ENCODE measurements around the gene IVD.

Gene IVD

DNA sequence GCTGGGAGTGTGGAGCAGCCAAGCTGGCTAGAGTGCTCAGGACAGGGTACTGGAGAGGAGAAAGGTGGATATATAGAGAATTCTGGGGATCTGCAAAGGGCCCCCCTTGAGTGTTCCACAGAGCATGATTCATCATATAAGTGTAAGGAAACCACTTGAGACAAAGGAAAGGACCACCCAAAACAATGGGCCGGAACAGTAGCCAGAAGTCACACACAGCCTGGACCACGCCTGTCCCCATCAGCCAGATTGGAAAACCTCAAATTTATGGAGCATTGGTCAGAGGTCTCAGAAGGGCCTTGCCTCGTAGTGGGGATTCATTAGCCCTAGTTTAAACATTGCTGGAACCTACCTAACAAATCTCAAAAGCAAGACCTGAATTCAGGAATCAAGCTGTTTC lies 28.0 kb upstream of the IVD start:
- DNase-seq (ENCODE audit: low spot score), result no peak

DNA sequence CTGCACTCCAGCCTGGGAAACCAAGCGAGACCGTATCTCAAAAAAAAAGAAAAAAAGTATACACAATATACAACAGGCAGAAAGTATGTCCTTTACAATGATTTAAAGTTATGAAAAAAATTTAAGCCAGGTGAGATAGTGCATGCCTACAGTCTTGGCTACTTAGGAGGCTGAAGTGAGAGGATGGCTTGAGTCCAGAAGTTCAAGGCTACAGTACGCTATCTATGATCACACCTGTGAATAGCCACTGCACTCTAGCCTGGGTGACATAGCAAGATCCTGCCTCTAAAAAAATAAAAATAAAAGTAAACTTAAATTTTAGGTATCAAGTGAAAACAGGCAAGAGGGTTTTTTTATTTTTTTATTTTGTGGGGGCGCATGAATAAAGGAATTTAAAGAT lies 26.2 kb upstream of the IVD start:
- no peak for DNase-seq (ENCODE audit: low spot score)

DNA sequence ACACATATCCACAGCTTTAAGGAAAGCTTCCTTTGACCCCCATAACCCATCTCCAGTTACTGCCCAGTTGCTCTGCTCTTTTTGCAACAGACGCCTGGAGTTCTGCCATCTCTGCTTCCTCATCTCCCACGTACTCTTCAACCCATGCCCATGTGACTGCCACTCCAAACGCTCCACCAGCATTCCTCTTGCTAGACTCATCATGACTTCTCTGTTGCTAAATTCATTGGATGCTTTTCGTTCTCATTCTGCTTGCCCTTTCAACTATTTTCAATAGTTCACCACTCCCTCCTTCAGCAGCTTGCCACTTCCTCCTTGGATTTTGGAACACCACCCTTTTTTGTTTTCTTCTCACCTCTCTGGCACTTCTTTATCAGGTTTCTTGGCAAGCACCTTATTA lies 25.7 kb upstream of the IVD start:
- DNase-seq (ENCODE audit: low spot score), result no peak

DNA sequence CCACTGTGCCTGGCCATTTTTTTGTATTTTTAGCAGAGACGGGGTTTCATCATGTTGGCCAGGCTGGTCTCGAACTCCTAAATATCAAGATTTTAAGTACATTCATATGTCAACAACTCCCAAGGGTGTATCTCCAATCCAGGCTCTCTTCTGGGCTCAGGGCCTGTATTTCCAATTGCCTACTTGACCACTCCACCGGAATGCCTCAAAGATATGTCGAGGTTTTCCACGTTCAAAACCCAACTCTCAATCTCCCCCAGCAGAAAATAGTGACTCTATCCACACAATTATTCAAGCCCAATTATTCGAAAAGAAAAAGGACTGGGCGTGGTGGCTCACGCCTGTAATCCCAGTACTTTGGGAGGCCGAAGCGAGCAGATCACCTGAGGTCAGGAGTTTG lies 25.0 kb upstream of the IVD start:
- DNase-seq (ENCODE audit: low spot score), result no peak

DNA sequence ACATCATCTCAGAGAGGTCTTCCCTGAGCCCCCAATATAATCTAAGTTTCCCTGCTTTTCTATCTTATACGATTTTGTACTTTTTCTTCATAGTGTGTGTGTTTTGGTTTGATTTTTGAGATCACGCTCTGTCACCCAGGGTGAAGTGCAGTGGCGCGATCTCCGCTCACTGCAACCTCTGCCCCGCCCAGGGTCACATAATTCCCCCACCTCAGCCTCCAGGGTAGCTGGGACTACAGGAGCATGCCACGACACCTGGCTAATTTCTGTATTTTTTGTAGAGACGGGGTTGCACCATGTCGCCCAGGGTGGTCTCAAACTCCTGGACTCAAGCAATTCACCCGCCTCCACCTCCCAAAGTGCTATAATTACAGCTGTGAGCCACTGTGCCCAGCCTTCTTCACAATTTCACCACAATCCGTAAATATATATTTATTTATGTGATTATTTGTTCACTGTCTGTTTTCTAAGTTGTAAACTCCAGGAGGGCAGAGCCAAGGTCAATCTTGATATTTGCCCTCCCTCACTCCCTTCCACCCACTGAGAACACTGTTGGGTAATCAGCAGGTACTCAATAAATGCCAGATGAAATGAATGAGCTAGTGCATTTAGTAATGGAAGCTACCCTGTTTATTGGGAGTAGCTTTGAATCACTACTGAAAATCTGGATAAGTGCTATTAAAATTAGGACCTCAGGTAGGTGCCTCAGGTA lies 23.6 kb upstream of the IVD start:
- no peak for DNase-seq (ENCODE audit: low spot score)

DNA sequence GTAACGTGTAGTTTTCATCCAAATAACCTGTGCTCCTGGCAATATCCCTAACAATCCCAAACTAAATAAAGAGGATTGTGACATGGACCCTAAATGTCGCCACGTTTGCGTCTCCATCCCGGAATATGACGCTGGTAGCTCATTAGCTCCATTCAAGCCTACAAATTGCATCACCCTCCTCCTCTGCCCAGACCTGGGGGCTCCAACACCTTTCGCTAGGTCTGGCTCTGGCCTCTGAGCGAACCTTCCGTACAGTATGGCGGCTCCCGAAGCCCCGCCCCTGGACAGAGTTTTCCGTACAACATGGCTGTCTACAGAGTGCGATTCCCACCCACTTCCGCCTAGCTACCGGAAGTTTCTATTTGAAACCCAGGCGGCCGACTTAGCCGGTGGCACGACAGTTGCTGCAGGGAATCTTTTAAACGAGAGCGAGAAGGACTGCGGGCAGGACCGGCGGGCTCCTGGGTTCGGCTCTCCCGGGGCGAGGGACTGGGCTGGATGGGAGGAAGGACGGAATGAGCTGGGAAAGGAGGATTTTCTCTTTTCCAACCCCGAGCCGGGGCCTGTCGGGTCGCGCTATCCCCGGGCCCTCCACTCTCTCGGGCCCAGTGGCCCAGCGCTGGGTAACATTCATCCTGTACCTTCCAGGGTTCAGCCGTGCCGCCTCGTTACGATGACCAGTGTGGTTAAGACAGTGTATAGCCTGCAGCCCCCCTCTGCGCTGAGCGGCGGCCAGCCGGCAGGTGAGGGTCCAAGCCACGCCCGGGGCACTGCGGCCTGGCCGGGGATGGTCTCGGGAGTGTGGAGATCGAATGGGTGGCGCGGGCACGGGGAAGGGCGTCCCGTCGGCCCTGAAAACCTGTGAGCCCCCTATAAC lies 22.8 kb upstream of the IVD start, which contains the start of gene KNSTRN:
KNSTRN (plus strand) TSS at position 142 of the 877 bp plus-strand sequence; CDS start at position 257, 115 bp downstream.
- peak; percentile 76 for DNase-seq (ENCODE audit: low spot score)

DNA sequence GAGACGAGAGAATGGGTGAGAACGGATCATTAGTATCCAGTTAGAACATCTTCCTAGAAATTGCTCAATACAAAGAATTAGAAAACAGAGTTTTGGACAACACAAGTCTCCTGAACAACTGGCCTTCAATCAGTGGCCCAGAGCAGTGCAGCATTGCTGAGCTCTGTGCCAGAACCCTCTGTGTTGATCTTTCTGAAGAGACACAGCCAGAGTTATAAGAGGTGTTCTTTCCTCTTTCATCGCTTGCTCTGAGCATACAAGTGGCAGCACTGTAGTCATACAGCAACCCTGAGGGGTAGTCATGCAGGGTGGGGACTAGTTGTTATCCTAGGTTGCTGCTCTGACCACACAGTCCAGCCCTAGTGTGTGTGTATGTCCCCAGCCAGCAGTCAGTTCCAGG lies 19.1 kb upstream of the IVD start:
- DNase-seq (ENCODE audit: low spot score), result no peak

DNA sequence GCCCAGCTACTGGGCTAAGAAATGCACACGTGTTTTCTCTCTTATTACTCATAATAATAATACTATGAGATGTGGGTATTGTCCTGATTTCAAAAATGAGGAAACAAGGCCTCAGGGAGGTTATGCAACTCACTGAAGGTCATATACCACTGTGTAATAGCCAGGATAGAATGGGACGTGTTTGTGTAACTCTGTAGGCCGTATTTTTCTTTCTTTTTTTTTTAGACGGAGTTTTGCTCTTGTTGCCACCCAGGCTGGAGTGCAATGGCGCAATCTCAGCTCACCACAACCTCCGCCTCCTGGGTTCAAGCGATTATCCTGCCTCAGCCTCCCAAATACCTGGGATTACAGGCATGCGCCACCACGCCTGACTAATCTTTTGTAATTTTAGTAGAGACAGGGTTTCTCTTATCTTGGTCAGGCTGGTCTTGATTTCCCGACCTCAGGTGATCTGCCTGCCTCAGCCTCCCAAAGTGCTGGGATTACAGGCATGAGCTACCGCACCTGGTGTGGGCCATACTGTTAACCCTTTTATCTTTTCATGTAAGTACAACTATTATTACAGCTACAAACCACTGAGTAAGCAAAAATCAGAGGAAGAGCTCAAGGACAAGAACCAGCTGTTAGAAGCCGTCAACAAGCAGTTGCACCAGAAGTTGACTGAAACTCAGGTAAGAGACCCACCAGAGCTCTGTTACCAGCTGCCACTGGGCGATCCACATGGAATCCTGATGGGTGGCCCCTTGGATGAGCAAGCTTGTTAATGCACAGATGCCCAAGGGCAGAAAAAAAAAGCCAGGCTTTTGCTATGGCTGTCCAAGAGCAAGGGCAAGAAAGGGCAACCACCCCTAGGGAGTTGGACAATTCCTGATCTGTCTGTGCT lies 16.4 kb upstream of the IVD start:
- DNase-seq (ENCODE audit: low spot score), result peak; percentile 42

DNA sequence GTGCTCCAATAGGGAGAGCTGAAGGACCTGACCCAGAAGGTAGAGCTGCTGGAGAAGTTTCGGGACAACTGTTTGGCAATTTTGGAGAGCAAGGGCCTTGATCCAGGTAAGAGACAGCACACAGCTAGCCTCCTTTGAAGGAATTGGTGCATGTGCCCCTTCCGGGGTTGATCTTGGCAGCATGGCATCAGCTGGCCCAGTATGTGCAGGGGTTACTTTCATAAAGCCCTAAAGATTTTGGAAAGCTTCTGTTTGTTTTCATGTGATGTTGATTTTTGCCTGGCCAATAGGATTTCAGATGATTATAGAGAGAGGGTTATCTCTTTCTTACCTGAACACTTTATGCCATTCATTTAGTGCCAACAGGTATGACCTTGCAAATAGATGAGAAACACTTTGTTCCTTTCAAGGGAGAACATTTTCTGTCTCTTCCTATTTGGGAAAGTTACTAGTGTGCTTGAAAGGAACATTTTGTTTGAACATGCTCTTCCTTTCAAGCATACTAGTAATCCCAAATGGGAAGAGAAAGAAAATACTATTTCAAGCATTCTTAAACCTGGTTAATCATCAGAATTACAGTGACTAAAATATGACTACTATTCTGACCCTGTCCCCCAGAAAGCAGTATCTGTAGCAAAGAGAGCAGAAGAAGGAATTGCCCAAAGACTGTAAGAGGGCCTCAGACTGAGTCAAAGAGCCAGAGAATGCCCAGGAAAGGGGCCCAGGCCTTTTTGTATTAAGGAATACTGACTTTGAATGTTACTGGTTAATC lies 15.6 kb upstream of the IVD start:
- DNase-seq (ENCODE audit: low spot score), result no peak

DNA sequence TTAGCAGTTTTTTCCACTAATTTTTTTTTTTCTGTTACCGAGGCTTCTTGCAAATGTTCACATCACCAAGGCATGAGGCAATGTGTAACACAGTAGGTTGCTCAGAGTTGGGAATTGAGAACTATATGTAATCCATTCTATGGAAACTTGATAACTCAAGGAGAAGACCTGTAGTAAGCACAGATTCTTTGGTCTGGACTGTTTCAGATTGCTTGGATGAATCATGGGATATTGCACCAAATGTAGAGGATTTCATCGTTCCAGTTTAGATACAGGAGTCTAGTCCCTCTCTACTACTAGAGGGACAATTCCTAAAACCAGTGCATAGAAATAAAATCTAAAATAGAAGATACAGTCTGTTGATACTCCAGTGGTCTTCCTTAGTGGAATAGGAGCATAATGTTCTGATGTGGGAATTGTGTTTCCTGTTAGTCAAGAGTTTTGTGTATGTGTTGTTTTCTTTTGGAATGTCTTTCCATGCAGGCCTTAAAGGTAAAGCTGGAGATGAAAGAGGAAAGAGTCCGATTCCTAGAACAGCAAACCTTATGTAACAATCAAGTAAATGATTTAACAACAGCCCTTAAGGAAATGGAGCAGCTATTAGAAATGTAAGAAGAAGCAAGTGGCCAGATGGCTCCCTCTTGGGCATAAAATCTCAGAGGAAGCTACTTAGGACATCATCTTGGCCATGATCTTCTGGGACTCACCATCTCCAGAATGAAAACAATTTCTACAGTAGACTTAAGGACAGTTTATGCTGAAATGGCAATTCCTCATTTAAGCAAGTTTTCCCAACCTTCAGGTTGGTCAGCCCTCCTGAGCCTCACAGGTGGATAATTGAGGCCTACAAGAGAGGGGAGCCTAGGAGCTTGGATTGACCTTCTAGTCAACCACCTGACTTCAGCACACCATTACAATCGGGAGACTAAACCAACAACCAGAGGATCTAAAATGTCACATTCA lies 12.3 kb upstream of the IVD start:
- DNase-seq (ENCODE audit: low spot score), result no peak

DNA sequence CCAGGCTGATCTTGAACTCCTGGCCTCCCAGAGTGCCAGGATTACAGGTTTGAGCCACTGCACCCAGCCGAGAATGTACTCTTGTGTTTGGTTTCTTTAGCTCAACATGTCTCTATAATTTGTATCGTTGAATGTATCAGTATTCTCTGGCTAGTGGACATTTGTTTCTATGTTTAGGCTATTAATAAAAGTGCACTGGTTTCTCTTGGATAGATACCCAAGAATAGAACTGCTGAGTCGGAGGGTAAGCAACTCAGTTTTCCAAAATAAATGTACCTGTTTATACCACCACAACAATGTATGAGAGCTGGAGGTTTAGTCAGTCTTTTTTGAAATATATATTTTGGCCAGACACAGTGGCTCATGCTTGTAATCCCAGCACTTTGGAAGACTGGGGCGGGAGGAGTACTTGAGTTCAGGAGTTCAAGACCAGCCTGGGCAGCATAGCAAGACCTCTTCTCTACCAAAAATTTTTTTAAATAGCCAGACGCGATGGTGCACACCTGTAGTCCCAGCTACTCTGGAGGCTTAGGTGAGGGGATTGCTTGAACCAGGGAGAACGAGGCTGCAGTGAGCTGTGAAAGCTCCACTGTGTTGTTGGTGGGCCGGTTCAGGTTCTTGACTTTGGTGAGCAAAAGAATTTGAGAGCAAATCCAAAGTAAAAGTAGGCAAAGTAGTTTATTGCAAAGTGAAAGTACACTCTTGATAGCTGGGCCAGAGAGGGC lies 7.7 kb upstream of the IVD start:
- DNase-seq (ENCODE audit: low spot score), result no peak

DNA sequence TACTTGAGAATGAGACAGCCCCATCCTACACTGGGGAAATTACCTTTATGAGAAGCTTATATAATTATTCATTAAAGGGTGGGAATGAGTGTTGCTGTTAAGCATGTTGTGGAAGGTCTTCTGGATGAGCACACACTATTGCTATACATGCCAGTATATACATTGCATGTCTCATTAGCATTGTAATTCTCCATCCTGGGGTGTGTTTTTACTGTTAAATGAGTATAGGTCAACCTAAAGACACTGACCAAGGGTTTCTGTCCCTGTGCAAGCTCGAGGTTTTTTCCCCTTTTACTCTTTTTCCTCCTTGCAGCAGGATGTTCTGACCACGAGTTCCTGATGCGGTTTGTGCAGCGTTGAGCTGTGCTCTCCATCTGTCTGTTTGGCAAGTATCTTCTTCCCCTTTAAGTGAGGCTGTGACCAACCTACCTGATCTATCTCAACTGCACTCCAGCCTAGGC lies 7.2 kb upstream of the IVD start:
- no peak for DNase-seq (ENCODE audit: low spot score)

DNA sequence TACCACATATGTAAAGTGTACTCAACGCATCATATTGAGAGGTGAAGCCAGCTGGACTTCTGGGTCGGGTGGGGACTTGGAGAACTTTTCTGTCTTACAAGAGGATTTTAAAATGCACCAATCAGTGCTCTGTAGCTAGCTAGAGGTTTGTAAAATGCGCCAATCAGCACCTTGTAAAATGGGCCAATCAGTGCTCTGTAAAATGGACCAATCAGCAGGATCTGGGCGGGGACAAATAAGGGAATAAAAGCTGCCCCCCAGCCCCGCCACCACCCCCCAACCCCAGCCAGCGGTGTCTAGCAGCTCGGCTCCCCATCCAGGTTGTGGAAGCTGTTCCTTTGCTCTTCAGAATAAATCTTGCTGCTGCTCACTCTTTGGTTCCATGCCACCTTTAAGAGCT lies 6.2 kb upstream of the IVD start:
- DNase-seq (ENCODE audit: low spot score), result no peak

DNA sequence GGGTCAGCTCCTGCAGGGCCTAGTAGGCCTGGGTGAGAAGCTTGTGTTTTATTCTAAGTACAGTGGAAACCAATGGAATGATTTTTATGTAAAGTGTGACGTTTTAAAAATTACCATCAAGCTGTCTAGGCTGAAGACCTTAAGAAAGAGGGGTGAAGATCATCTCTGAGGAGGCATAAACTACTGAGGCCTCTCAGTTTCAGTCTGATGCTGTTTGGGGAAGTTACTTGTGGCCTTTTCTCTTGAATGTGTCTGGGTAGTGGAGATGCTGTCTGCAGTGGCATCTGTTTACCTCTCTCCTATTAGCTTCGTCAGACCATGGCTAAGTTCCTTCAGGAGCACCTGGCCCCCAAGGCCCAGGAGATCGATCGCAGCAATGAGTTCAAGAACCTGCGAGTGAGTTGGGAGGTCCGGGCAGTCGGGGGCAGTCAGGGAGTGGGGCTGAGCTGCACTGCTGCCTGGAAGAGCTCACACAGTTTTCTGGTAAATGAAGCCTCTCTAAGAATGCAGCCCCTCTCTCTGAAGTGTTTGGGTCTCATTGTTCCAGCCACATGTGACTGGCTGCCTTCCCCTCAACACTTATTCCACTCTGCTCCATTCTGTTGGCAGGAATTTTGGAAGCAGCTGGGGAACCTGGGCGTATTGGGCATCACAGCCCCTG lies 1.9 kb downstream of the IVD start:
- DNase-seq (ENCODE audit: low spot score), result no peak

DNA sequence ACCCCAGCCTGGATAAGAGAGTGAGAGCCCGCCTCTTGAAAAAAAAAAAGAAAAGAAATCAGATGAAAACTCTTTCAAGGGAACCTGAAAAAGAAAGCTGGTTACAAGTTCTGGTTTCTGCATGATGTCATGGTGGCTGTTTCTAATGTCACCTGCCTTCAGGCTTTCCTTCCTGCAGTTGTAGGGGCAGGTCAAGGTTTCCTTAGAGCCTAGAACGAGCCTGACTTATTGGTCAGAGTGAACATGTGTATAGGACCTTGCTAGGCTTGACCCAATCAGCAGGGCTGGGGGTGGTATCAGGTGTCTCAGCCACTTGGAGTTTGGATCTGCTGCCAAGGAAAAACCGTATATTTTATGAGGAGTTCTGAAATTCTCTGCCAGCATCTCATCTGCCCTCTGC lies 3.8 kb downstream of the IVD start:
- DNase-seq (ENCODE audit: low spot score), result no peak

DNA sequence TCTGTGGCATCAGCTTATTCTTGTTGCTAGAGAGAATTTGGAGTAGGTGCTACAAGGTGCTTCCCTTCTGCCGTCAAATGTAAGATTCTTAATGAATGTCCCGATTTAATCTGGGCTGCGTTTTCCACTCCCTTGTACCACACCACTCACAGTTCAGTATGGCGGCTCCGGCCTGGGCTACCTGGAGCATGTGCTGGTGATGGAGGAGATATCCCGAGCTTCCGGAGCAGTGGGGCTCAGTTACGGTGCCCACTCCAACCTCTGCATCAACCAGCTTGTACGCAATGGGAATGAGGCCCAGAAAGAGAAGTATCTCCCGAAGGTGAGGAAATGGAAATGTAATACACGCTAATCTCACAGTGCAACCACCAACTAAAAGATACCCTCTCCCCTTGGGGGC lies 4.9 kb downstream of the IVD start:
- DNase-seq (ENCODE audit: low spot score), result no peak

DNA sequence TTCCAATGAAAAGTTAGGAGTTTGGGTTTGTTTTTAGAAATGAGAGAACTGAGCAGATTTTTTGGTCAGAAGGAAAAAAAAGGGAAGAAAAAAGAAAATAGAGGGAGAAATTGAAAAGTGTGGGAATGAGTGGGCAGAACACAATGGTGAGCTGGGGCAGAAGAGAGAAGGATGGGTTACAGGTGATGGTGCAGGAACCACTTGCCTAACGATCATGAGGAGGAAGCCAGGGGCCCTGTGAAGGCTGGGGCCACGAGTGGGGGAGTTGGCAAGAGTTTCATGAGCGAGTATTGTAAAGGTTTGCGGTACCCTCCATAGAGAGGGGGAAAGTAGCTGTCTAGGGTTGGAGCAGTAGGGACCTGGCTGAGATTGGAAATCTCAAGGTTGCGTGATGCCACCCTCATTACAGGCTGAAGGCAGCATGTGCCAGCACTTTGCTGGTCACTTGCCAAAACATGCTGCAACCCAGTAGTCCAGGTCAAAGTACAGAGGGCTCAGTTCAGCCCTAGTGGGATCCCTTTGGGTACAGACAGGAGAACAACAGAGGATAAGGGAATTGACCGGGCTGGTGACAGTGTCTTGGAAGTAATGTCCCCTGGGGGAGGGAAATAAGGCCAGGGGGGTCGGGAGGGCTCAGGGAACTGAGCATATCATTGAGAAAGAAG lies 6.6 kb downstream of the IVD start:
- DNase-seq (ENCODE audit: low spot score), result no peak

DNA sequence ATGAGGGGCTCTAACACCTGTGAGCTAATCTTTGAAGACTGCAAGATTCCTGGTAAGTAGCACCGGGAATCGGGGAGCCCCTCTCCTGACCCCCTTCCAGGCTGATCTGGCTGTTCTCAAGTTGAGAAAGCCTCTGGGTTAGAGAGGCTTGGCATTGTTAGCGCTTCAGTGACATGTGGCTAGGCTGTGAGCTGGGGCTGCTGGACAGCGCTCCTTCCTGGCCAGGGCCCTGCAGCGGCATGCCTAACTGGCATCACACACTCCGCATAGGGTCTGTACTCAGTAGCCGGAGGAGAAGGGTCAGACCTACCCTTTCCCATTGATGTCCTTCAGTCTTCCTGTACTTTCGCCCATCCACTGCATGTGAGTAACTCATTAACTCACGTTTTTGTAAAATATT lies 7.4 kb downstream of the IVD start:
- DNase-seq (ENCODE audit: low spot score), result no peak

DNA sequence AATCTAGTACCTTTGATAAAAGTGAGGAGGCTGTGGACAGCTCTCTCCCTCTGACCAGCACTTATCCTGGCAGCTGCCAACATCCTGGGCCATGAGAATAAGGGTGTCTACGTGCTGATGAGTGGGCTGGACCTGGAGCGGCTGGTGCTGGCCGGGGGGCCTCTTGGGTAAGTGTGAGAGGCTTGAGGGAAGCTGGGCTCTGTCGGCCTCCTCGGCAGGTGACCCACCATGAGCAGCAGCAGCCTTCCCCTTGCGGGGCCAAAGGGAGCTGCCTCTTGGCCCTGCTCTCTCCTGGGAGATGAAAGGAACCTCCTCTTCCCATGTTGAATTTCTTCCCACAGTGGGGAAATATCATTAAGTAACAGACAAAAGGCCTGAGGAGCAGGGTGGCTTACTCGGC lies 9.2 kb downstream of the IVD start:
- no peak for DNase-seq (ENCODE audit: low spot score)

Data from HuH-7 (cell line).